OCI-M2 (cell line): ENCODE measurements around the gene GALNT13.

Source experiments
- DNase-seq: peaks from one replicate; lab custom pipeline; 2025; ENCODE audit not compliant: unreplicated experiment; lab: John Stamatoyannopoulos, UW

Gene GALNT13

GRCh38 chr2:154120706-154121105 is 249.0 kb downstream of the GALNT13 start:
- DNase-seq, result no peak

GRCh38 chr2:154125891-154126290 is 254.2 kb downstream of the GALNT13 start:
- DNase-seq, result no peak

- no peak for DNase-seq
Observed at GRCh38 chr2:154130821-154131220, 259.1 kb downstream of the GALNT13 start.

DNA sequence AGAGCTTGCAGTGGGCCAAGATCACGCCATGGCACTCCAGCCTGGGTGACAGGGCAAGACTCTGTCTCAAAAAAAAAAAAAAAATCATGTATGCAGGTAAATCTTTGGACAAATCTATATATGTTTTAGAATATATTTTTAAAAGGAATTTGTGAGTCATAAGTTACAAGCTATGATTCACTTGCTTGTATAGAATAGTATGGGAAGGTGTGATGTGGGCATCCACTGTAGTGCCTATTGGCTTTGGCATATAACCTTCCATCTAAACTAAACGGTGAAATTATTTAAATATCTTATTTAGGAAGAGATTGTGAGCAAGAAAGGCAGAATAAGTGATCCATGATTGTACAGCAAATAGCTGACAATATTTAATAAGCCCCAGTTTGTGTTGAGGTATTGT is 261.1 kb downstream of the GALNT13 start:
- DNase-seq, result no peak

DNA sequence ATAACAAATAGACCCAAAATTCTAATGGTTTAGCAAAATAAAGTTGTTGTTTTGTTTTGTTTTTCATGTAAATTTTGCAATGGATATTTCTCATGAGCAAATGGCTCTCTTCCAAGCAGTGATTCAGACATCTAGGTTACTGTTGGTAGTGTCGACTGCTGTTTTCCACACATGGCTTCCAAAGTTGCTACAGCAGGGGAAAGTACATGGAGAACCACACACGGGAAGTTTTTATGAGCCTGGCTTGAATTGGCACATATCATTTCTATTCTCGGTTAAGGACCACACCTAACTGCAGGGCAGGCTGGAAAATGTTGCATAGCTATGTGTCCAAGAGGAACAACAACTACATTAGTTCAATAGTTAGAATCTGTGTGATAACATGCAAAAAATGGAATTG is 262.1 kb downstream of the GALNT13 start:
- DNase-seq, result no peak

GRCh38 chr2:154140249-154141025 is 268.7 kb downstream of the GALNT13 start:
- no peak for DNase-seq

- DNase-seq, result no peak
Observed at GRCh38 chr2:154142480-154142879, 270.8 kb downstream of the GALNT13 start.

- DNase-seq, result no peak
Observed at GRCh38 chr2:154143105-154143504, 271.4 kb downstream of the GALNT13 start.

- no peak for DNase-seq
Observed at GRCh38 chr2:154158101-154158500, 286.4 kb downstream of the GALNT13 start.

- DNase-seq, result no peak
Observed at GRCh38 chr2:154161286-154161685, 289.6 kb downstream of the GALNT13 start.

DNA sequence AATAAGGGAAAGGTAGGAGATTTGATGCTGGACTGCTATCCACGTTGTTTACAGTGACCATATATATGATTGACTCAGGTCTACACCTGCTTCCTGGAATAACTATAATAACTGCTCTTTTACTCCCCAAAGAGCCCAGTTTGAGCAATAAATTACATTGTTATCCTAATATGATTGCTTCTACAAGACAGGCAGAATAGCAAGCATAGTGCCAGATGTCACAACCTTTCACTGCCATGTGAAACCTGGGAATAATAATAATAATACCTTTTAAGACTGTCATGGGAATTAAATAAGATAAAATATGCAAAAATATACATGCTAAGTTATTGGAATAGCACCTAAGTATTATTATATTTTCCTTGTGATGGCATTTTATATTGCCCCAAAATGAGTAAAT is 298.7 kb downstream of the GALNT13 start:
- DNase-seq, result no peak

DNA sequence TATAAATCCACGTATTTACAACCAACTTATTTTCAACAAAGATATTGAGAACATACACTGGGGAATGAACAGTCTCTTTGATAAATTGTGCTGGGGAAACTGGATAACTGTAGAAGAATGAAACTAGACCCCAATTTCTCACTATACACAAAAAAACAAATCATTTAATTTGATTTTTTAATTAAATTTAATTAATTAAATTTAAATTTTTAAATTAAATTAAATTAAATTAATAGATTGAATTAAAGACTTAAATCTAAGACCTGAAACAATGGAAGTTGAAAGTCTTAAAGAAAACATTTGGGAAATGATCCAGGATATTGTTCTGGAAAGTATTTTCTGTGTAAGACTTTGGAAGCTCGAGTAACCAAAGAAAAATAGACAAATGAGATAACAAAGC is 301.4 kb downstream of the GALNT13 start:
- no peak for DNase-seq

- no peak for DNase-seq
Observed at GRCh38 chr2:154173919-154174318, 302.2 kb downstream of the GALNT13 start.

DNA sequence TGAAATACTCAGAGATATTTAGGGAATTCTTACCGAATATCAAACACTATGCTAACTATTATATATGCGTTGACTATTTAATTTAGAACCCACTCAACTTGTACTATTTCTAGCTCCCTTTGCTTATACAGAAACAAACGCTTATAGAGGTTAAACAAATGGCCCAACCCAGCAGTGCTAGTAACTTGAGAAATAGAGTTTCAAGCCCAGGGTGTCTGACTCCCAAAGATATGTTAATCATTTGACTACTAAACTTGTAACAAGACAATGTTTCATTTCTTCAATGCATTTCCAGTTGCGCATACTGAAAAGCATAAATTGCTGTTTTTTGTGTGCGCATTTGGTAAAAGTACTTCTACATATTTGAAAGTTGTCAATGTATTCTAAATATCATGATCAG is 310.3 kb downstream of the GALNT13 start:
- DNase-seq, result no peak

GRCh38 chr2:154187948-154188347 is 316.2 kb downstream of the GALNT13 start:
- DNase-seq, result no peak

- no peak for DNase-seq
Observed at GRCh38 chr2:154189953-154190352, 318.2 kb downstream of the GALNT13 start.

GRCh38 chr2:154193246-154193645 is 321.5 kb downstream of the GALNT13 start:
- DNase-seq, result no peak

- DNase-seq, result no peak
Observed at GRCh38 chr2:154194909-154195643, 323.4 kb downstream of the GALNT13 start.

DNA sequence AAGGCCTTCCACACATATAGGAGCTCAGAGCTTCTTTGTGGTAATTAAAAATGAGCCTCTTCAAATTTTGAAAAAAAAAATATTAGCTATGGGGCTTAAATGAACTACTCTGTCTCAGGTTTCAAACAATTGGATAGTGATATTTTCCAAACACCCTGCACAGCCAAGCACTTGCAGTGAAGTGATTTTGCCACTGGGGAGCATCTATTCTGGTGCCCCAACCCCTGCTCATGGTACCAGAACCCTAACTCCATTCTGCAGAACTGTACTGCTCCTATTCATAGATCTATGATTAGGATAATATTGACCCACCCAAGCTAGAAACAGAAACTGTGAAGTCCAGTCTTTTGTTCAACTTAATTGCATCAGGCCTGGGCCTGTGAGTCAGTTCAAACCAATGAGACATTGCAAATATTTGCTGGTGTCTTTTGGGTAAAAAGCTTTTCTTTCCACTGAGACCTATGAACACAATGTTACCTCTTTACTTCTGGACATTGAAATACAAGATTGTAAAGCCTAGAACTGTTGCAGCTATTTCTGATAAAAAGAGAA is 324.0 kb downstream of the GALNT13 start:
- DNase-seq, result no peak

DNA sequence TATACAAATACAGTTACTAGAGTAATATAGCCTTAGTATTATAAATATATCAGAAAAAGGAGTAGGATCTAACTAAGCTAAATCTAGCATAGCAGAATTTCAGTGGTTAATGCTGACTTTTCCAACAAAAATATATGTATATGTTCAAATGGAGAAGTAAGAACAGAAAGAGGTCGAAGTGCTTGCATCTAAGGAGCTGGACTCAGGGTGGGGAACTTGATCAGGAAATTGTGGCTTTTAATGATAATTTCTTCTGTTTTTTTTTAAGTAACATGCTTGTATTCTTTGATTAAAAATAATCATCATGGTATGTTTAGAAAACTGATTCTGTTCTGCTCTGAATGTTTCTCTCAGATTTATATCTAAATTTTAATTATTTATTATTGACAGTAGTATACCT is 327.1 kb downstream of the GALNT13 start:
- DNase-seq, result no peak

- DNase-seq, result no peak
Observed at GRCh38 chr2:154203206-154203605, 331.5 kb downstream of the GALNT13 start.

DNA sequence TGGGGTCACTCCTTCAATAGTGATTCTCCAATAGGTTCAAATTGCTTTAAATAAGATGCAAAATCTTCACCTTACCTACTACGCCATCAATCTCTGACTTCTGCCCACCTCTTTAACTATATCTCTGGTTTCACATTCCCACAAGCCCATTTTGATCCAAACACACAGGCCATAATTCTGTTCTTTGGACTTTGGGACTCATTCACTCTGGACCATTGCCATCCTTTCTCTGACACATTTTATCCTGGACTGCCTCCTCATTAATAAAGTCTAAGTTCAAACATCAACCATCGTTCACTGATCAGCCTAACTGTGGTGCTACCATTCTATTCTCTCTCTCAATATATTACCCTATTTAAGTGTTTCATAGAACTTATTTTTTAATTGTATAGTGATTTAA is 332.2 kb downstream of the GALNT13 start:
- no peak for DNase-seq
